ENCODE measurements around the gene CHKA.

The CHKA gene

DNA sequence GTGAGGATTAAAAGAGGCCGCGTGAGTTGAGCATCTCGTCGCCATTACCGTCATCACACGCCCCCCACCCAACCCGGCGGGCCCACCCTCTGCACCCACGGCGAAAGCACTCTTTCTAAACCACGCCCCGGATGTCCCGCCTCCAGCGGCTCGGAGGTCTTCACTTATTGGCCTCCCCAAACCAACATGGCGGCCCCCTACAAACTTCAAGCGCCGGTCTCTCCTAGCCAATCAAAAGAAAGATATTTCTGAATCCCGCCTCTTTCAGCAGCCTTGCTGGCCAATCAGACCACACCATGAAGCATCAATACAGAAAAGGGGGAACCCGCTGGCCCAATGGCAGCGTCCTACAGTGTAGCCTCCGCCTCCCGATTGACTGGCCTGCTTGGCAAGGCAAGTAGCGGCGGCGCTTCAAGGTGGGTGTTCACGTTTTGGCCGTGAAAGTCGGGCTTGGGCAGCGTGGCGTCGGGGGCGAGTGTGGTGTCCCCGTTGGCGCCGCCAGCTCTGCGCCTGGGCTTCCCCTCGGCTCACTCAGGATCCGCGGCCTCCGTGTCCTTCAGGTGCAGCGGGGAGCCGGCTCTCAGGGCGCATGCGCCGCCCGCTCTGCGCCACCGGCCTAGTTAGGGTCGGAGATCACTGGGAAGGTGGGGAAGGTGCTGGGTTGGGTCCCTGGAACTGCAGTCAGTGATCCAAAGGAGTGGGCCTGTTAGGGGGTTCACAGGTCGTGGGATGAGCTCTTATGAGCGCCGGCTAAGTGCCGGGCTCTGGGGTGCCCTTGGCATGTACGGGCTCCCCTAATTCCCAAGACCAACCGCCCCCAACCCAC, 90.7 kb downstream of the CHKA start, which contains the start of gene NDUFS8:
TSS of gene NDUFS8 (plus strand) at position 364 of the 826 bp plus-strand sequence. CDS start 1,471 bp downstream, outside the sequence.
- DNase-seq: peak; percentile 68 to 99 (median 96)

GRCh38 chr11:68028802-68029545, 92.2 kb downstream of the CHKA start:
- no peak for DNase-seq

DNA sequence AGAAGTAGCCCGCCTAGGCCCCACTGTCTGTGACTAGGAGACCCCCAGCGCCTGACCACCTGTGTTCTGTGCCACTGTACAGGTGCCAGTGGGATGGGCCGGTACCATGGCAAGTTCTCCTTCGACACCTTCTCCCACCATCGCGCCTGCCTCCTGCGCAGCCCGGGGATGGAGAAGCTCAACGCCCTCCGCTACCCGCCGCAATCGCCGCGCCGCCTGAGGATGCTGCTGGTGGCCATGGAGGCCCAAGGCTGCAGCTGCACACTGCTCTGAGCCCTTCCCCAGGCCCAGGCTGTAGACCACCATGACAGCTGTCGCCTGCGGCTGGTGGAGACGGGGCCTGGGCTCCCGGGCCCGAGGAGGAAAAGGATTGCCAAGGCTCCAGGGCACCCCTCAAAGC, 93.5 kb downstream of the CHKA start:
- DNase-seq: no peak

GRCh38 chr11:68026391-68027105, 94.6 kb downstream of the CHKA start:
- DNase-seq: no peak

- no peak for DNase-seq
These were observed 96.1 kb downstream of the CHKA start for GRCh38 chr11:68025047-68025446.

GRCh38 chr11:68024508-68024907, 96.7 kb downstream of the CHKA start:
- DNase-seq: no peak

GRCh38 chr11:68022531-68022930, 98.7 kb downstream of the CHKA start:
- DNase-seq: no peak

DNA sequence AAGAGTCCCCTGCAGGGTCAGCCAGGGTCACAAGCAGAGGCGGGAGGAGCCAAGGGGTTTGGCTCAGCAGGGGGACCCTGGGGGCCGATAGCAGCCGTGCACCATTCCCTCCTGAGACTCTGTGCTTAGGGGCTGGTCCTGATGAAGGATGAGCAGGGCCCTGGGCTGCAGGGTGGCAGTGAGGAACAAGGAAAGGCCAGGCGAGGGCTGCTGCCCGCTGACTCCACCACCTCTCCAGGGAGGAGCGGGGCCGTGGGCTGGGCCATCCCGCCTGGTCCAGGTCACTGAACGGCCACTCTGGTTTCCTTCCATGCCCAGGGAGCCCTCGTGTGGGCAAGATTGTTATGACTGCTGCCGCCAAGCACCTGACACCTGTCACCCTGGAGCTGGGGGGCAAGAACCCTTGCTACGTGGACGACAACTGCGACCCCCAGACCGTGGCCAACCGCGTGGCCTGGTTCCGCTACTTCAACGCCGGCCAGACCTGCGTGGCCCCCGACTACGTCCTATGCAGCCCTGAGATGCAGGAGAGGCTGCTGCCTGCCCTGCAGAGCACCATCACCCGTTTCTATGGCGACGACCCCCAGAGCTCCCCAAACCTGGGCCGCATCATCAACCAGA, 99.9 kb downstream of the CHKA start:
- DNase-seq: no peak

DNA sequence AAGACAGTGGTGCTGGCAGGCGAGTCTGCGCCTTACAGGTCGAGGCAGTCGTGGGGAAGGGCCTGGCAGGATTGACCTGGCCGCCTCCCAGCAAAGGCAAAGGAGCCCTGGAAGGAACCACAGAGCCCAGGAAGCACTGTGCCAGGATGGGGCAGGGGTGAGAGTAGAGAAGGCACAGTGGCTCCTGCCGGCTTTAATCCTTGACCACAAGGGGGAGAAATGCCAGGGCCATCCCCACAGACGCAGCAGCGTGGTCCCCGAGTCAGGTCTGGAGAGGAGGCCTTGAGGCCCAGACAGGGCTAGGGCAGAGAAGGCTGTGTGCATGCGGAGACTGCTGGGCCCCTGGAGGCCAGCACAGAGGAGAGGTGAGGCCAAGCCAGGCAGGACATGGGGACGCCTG, 100.6 kb downstream of the CHKA start:
- DNase-seq: peak in 2 of 14 donors; percentile 19 to 21

DNA sequence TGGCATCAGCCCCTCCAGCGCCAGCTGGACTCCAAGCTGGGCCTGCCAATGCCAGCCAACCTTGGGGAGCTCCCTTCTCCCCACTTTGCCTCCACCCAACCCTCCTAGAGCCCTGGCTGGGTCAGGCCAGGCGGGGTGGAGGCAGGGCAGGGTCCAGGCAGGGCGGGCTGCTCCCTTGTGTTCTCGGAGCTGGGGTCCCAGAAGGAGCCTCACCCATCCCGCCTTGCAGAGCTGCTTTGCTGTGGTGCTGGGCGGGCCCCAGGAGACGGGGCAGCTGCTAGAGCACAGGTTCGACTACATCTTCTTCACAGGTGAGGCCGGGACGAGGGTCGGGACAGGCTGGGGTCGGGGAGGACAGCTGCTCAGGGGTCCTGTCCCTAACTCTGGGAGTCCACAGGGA, 101.7 kb downstream of the CHKA start:
- DNase-seq: no peak

DNA sequence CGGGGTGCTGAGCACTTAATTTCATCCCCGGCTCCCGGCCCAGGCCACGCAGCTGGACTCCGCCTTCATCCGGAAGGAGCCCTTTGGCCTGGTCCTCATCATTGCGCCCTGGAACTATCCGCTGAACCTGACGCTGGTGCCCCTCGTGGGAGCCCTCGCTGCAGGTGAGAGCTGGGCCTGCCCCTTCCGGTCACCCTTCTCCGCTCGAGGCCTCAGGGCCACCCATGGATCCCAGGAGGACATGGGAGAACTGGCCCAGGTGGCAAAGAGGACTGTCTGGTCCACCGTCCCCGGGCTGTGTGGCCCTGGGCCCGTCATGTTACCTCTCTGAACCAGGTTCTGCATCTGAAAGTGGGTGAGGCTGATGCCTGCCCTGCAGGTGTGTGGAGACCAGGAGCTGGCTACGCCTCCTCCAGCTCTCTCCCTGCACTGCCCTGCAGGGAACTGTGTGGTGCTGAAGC, 102.4 kb downstream of the CHKA start:
- no peak for DNase-seq

- DNase-seq: no peak
These were observed 103.0 kb downstream of the CHKA start for GRCh38 chr11:68017980-68018729.

DNA sequence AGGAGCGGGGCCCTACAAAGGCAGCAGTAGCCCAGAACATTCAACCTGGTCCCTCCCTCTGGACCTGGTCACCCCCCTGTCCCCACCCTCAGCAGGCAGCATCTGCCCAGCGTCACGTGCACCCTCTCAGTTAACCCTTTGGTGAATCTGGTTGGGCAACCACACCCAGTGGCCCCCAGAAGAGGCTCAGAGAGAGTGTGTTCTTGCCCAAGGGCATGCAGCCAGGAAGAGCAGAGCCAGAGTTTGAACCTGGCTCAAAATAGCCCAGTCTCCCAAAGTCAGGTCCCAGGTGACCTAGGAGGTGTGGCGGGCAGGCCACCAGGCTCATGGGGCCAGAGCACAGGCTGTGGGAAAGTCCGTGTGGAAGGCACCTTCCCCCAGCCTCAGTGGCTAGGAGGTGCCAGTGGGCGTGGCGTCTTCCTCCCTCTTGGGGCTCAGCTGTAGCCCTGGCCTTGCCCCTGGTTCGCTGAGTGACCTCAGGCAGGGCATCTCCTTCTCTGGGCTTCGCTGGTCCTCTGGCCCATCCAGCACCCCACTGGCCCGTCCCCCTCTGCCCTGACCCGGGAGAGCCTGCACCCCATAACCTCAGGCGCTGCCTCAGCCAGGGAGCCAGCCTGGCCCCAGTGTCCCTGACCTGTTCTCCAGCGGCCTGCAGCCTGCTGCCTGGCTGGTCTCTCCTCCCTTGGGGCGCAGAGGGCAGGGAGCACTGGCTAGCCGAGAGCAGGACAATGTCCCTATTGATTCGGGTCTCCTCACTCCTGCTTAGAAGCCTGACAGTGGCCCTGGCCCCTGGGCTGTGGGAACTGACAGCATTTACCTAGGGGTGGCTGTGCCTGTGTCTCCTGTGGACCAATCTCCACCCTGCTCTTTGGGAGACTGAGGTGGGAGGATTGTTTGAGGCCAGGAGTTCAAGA, 104.0 kb downstream of the CHKA start:
- peak in 6 of 14 donors; percentile 11 to 35 (median 27) for DNase-seq

- DNase-seq: no peak
These were observed 104.9 kb downstream of the CHKA start for GRCh38 chr11:68016161-68016903.

GRCh38 chr11:68015467-68015866, 105.7 kb downstream of the CHKA start:
- no peak for DNase-seq

DNA sequence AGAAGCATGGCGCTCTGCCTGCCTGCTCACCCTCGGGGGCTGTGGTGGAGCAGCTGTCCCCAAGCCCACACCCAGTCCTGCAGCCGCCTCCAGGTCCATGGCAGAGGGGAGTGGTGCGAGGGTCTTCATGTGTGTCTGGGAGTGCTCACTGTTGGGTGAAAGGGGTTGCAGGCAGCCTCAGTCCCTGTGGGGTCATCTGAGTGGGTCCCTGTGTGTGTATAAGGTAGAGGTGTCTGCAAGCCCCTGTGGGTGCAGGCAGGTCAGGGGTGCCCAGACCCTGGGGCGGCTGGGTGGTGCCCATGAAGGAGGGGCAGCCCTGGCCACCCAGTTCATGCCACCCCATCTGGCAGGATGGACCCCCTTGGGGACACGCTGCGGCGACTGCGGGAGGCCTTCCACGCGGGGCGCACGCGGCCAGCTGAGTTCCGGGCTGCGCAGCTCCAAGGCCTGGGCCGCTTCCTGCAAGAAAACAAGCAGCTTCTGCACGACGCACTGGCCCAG, 106.2 kb downstream of the CHKA start:
- DNase-seq: no peak

- no peak for DNase-seq
These were observed 106.8 kb downstream of the CHKA start for GRCh38 chr11:68014157-68014946.

GRCh38 chr11:68013611-68014156, 107.5 kb downstream of the CHKA start:
- no peak for DNase-seq

Measured in C1 segment of cervical spinal cord (tissue), 14 donors.